Lower leg skin (tissue), 4 donors: ENCODE results near the gene ALDH3B2. TPM values are rescaled to one million over a fixed set of nuclear protein-coding genes. Genes with fewer than 3 reads are reported as not detected.

Source experiments
- DNase-seq, 2 donors: peaks; one replicate each; pipeline ENCODE4 v3.0.0-alpha.2; 2019; ENCODE audit warnings: low spot score in 2 of 2
- H3K4me3 ChIP-seq: fragments of 200-600 bp; sonication (generic); 2 replicates; pipeline ENCODE4 v1.5.1; 2017; ENCODE audit warnings: mild to moderate bottlenecking, low read depth; ENCODE audit not compliant: poor library complexity, severe bottlenecking
- CTCF ChIP-seq, 3 donors: fragments of 450-650 bp; IDR thresholded peaks; one replicate each; pipeline ENCODE4 v1.5.1; 2016; ENCODE audit warnings: antibody characterized with exemption in 3 of 3, mild to moderate bottlenecking in 3 of 3, moderate library complexity in 2 of 3
- POLR2A ChIP-seq, 2 donors: fragments of 450-650 bp; IDR thresholded peaks; one replicate each; pipeline ENCODE4 v1.6.1; 2016 to 2017; ENCODE audit warnings: antibody characterized with exemption in 2 of 2, mild to moderate bottlenecking in 1 of 2, moderate library complexity in 1 of 2
- WGBS, 2 donors: methylation state at CpG; one replicate each; pipeline ENCODE4 v1.1.5; 2018; 5-methylcytosine and 5-hydroxymethylcytosine counted together
- intact Hi-C: fragments of 100-400 bp; cut with DNase I; formaldehyde crosslinking; loops from one replicate; pipeline ENCODE4 v1.15.0; 2023; ENCODE audit warnings: low total_unique reads
- total RNA-seq, 4 donors: library from RNA; depleted of rRNA; stranded (reverse); fragments of >200 nt; gene quantifications; one replicate each; pipeline ENCODE4 v1.1.0, GENCODE V29; 2016

Gene ALDH3B2
- total RNA-seq, 4 donors from 2014 or later: 127 to 221 (median 170) TPM

DNA sequence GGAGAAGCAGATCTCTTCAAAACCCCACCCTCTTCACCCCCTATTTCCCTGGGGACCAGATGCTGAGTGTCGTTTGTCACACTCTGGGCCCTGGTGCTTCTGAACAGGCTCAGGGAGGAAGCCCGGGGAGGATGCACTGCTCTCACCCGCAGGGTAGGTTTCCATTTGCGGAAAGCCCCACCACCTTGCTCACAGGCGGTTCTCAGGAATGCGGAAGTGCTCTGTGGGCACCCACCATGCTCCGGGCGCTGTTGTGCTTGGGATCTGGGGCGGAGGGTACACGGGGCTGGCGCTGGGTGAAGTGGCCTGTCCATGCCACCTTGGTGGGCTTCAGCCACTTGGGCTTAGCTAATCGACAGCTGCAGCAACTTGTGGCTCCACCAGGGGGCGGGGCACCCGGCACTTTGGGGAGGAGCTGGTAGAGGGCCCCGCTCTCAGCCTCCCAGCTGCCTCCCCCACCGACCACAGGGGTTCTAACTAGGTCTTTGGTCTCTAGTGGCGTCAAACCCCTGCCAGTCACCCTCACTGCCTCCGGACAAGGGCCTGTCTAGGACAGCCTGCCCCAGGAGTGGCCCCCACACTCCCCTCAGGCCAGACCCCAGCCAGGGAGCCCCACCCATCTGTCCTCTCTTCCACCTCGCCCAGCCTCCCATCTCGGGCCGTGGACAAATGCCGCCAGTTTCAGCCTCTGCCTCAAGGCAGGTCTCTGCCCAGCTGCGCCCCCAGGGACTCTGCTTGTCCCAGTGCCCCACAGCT lies 60.3 kb downstream of the ALDH3B2 start:
- intact Hi-C loops: no loop called here
- H3K4me3 ChIP-seq: no peak overlapping the region
- TF ChIP-seq CTCF (IDR thresholded peaks at IDR 0.05) (peak in 1 of 3 donors; percentile 21), POLR2A (IDR thresholded peaks at IDR 0.05) (no peak)

GRCh38 chr11:67613313-67613959 lies 61.0 kb downstream of the ALDH3B2 start:
- intact Hi-C loops: no loop called here
- TF ChIP-seq POLR2A (IDR thresholded peaks at IDR 0.05) (no peak), CTCF (IDR thresholded peaks at IDR 0.05) (no peak)
- WGBS, 2 donors: 79 to 81% methylated on average over 16 to 17 of the region's 17 CpGs
- H3K4me3 ChIP-seq: no peak overlapping the region
- DNase-seq: no peak

More for the DNA sequence above, 60.3 kb downstream of the ALDH3B2 start:
- 10 to 11% methylated on average over 18 to 20 of the region's 23 CpGs for WGBS, 2 donors
- no peak for DNase-seq

- intact Hi-C loops: no loop called here
- H3K4me3 ChIP-seq: no peak overlapping the region
- 85 to 88% methylated on average over 5 to 13 of the region's 13 CpGs for whole genome bisulfite sequencing, 2 donors
- DNase-seq: no peak
- TF ChIP-seq CTCF (IDR thresholded peaks at IDR 0.05) (no peak), POLR2A (IDR thresholded peaks at IDR 0.05) (no peak)
Measured at GRCh38 chr11:67612751-67613150, 61.7 kb downstream of the ALDH3B2 start.

Other genes starting within 250 kb of the ALDH3B2 start
- 100 to 1,000 TPM; 154 to 264 (median 203) TPM for gene RPS6KB2, start 246.1 kb downstream of the ALDH3B2 start, total RNA-seq
- 1 to 10 TPM; 1.6 to 2.9 (median 2.1) TPM for gene PTPRCAP, start 236.9 kb downstream of the ALDH3B2 start, total RNA-seq
- 10 to 100 TPM; 40.1 to 79.5 (median 66.9) TPM for gene CORO1B, start 231.1 kb downstream of the ALDH3B2 start, total RNA-seq
- not detected for gene GPR152, start 221.9 kb downstream of the ALDH3B2 start, total RNA-seq
- under 1 TPM in 2 of 4 donors, not detected in 2; 0.11 to 0.25 TPM for gene CABP4, start 219.3 kb downstream of the ALDH3B2 start, total RNA-seq
- 100 to 1,000 TPM; 202 to 374 (median 252) TPM for gene TMEM134, start 205.4 kb downstream of the ALDH3B2 start, total RNA-seq
- gene AIP, start 191.6 kb downstream of the ALDH3B2 start, total RNA-seq: 10 to 100 TPM; 38.7 to 52.5 (median 47.7) TPM
- 10 to 100 TPM in 3 of 4 donors, 1 to 10 TPM in 1; 7.3 to 19.9 (median 12.6) TPM for gene PITPNM1, start 169.3 kb downstream of the ALDH3B2 start, total RNA-seq
- gene CDK2AP2, start 166.5 kb downstream of the ALDH3B2 start, total RNA-seq: 10 to 100 TPM; 16.3 to 40.4 (median 27.8) TPM
- not detected for gene CABP2, start 151.2 kb downstream of the ALDH3B2 start, total RNA-seq
- gene GSTP1, start 90.8 kb downstream of the ALDH3B2 start, total RNA-seq: 1,000 to 10,000 TPM; 1,126 to 2,386 (median 2,019) TPM
- 100 to 1,000 TPM; 238 to 283 (median 269) TPM for gene NDUFV1, start 67.7 kb downstream of the ALDH3B2 start, total RNA-seq
- 10 to 100 TPM; 42.1 to 89.4 (median 55.1) TPM for gene NUDT8, start 44.7 kb downstream of the ALDH3B2 start, total RNA-seq
- not detected for gene TBX10, start 34.9 kb downstream of the ALDH3B2 start, total RNA-seq
- 1 to 10 TPM in 1 of 4 donors, under 1 TPM in 1, not detected in 2; 0.34 to 1.3 TPM for gene ACY3, start 23.9 kb downstream of the ALDH3B2 start, total RNA-seq